Transverse colon (tissue), 4 donors: ENCODE measurements around the gene TAF5L. TPM values are rescaled to one million over a fixed set of nuclear protein-coding genes. Genes with fewer than 3 reads are reported as not detected.

ENCODE experiments used
- DNase-seq: peaks from one replicate; pipeline ENCODE4 v3.0.0-alpha.2; 2019
- H3K27ac ChIP-seq, 4 donors: fragments of 200-600 bp; sonication (generic); 2 replicates each; pipeline ENCODE4 v1.5.1; 2016 to 2018; ENCODE audit warnings: inconsistent platforms in 4 of 4
- H3K27me3 ChIP-seq: fragments of 200-600 bp; sonication (generic); 2 replicates; pipeline ENCODE4 v1.5.1; 2017; ENCODE audit warnings: inconsistent platforms
- H3K36me3 ChIP-seq, 4 donors: fragments of 200-600 bp; sonication (generic); 2 replicates each; pipeline ENCODE4 v1.5.1; 2017 to 2019; ENCODE audit warnings: inconsistent platforms in 4 of 4
- H3K4me1 ChIP-seq, 4 donors: fragments of 200-600 bp; sonication (generic); 2 replicates each; pipeline ENCODE4 v1.5.1; 2017 to 2020; ENCODE audit warnings: inconsistent platforms in 4 of 4
- H3K4me3 ChIP-seq, 4 donors: fragments of 200-600 bp; sonication (generic); 1 replicate in 1 of 4; 2 replicates in 3 of 4; pipeline versions ENCODE4 v1.5.1 to v1.6.1; 2017 to 2019; ENCODE audit warnings: inconsistent platforms in 4 of 4
- H3K9me3 ChIP-seq, 2 donors: fragments of 200-600 bp; sonication (generic); 2 replicates each; pipeline ENCODE4 v1.5.1; 2017 to 2019; ENCODE audit warnings: inconsistent platforms in 2 of 2
- CTCF ChIP-seq, 5 experiments: fragments of 200-600 bp in 3 of 5; fragments of 450-650 bp in 2 of 5; sonication (generic) in 3 of 5; IDR thresholded peaks; 1 replicate in 2 of 5; 2 replicates in 3 of 5; pipeline ENCODE4 v1.5.1; 2016 to 2017; ENCODE audit warnings: antibody characterized with exemption in 5 of 5, inconsistent platforms in 3 of 5, mild to moderate bottlenecking in 2 of 5, moderate library complexity in 1 of 5
- EP300 ChIP-seq: sonication (generic); formaldehyde crosslinking; IDR thresholded peaks from one replicate; pipeline ENCODE4 v1.6.1; 2017; ENCODE audit warnings: antibody characterized with exemption, low read depth
- POLR2A ChIP-seq: fragments of 450-650 bp; IDR thresholded peaks from one replicate; pipeline ENCODE4 v1.6.1; 2016; ENCODE audit warnings: antibody characterized with exemption, mild to moderate bottlenecking, moderate library complexity
- POLR2AphosphoS5 ChIP-seq, 3 donors: sonication (generic); formaldehyde crosslinking; IDR thresholded peaks; one replicate each; pipeline ENCODE4 v1.6.1; 2016; ENCODE audit warnings: antibody characterized with exemption in 3 of 3
- WGBS, 2 donors: methylation state at CpG; one replicate each; pipeline ENCODE4 v1.1.5; 2018; ENCODE audit warnings: low coverage in 1 of 2; 5-methylcytosine and 5-hydroxymethylcytosine counted together
- in situ Hi-C, 4 donors: fragments of 200-750 bp; cut with MboI; loops; one replicate each; pipeline versions ENCODE4 v1.15.0 to v1.15.1; 2017; ENCODE audit warnings: low sequenced_read_pairs in 3 of 4, low pct_ligation_motif_present in 1 of 4, low pct_unique_long_range_greater_than_20kb in 1 of 4
- intact Hi-C: fragments of 100-400 bp; cut with DNase I; formaldehyde crosslinking; loops from one replicate; pipeline ENCODE4 v1.15.1; 2023; ENCODE audit warnings: low total_unique reads
- total RNA-seq, 4 donors: library from RNA; depleted of rRNA; stranded (reverse); fragments of >200 nt; gene quantifications; one replicate each; pipeline ENCODE4 v1.1.0, GENCODE V29; 2016

TAF5L gene
- total RNA-seq, 4 donors from 2014 or later: 10.7 to 22.1 (median 15.4) TPM

GRCh38 chr1:229590119-229590518, 35.8 kb downstream of the TAF5L start:
- H3K27me3 ChIP-seq: no peaks in the 10 kb centered on the region
- H3K36me3 ChIP-seq: peaks cover 0 to 12% (median 0%) of the 10 kb centered on the region in 4 donors
- TF ChIP-seq POLR2AphosphoS5 (IDR thresholded peaks at IDR 0.05): no peak
- no peak for TF ChIP-seq POLR2A
- no peak for TF ChIP-seq CTCF (IDR thresholded peaks at IDR 0.05)
- TF ChIP-seq EP300: no peak
- H3K4me3 ChIP-seq: no peak overlapping the region
- H3K4me1 ChIP-seq: no peaks in the 10 kb centered on the region
- WGBS, 2 donors: 87 to 90% methylated on average over 3 to 5 of the region's 5 CpGs
- H3K9me3 ChIP-seq: no peaks in the 10 kb centered on the region
- H3K27ac ChIP-seq: no peak overlapping the region
- intact Hi-C loops: no loop called here
- no peak for DNase-seq
- in situ Hi-C loops: no loop called here

GRCh38 chr1:229585338-229585737, 40.6 kb downstream of the TAF5L start:
- TF ChIP-seq CTCF (IDR thresholded peaks at IDR 0.05) (no peak), POLR2A (no peak), EP300 (no peak), POLR2AphosphoS5 (IDR thresholded peaks at IDR 0.05) (no peak)
- in situ Hi-C loops (no loop called here), intact Hi-C loops (no loop called here)
- peaks cover 0 to 9% (median 3%) of the 10 kb centered on the region in 4 donors for H3K4me1 ChIP-seq
- H3K4me3 ChIP-seq: no peak overlapping the region
- H3K9me3 ChIP-seq: no peaks in the 10 kb centered on the region
- H3K27me3 ChIP-seq: no peaks in the 10 kb centered on the region
- 71 to 78% methylated on average over 1 to 2 of the region's 2 CpGs for WGBS, 2 donors
- no peaks in the 10 kb centered on the region for H3K36me3 ChIP-seq
- H3K27ac ChIP-seq: no peak overlapping the region
- no peak for DNase-seq

- Histone ChIP-seq H3K36me3 (no peaks in the 10 kb centered on the region), H3K27ac (no peak overlapping the region), H3K4me3 (no peak overlapping the region), H3K4me1 (peaks cover 11 to 20% (median 16%) of the 10 kb centered on the region in 4 donors), H3K27me3 (no peaks in the 10 kb centered on the region), H3K9me3 (no peaks in the 10 kb centered on the region)
- intact Hi-C loops (no loop called here), in situ Hi-C loops (no loop called here)
- WGBS, 2 donors: 88 to 100% methylated on average over 4 of the region's 4 CpGs
- TF ChIP-seq EP300: no peak
- no peak for TF ChIP-seq CTCF (IDR thresholded peaks at IDR 0.05)
- no peak for TF ChIP-seq POLR2A
- TF ChIP-seq POLR2AphosphoS5 (IDR thresholded peaks at IDR 0.05): no peak
- no peak for DNase-seq
Observed at GRCh38 chr1:229582715-229583114, 43.2 kb downstream of the TAF5L start.

GRCh38 chr1:229582011-229582694, 43.8 kb downstream of the TAF5L start:
- H3K27ac ChIP-seq: no peak overlapping the region
- H3K4me1 ChIP-seq: peaks cover 11 to 20% (median 16%) of the 10 kb centered on the region in 4 donors
- intact Hi-C loops (no loop called here), in situ Hi-C loops (no loop called here)
- H3K36me3 ChIP-seq: no peaks in the 10 kb centered on the region
- no peak overlapping the region for H3K4me3 ChIP-seq
- no peaks in the 10 kb centered on the region for H3K9me3 ChIP-seq
- H3K27me3 ChIP-seq: no peaks in the 10 kb centered on the region
- DNase-seq: peak; percentile 30
- WGBS, 2 donors: 36 to 50% methylated on average over 7 to 11 of the region's 11 CpGs
- TF ChIP-seq CTCF (IDR thresholded peaks at IDR 0.05): no peak
- no peak for TF ChIP-seq EP300
- no peak for TF ChIP-seq POLR2A
- no peak for TF ChIP-seq POLR2AphosphoS5 (IDR thresholded peaks at IDR 0.05)
